CD4-positive, alpha-beta T cell treated with Interleukin-12 subunit alpha and Interleukin-12 subunit beta, for 1 hour (primary cell): ENCODE results near the gene ALDH1A1.
"Not testable (repeated sequence)": the region's sequence is repeated elsewhere in the genome, so short reads cannot be mapped to it uniquely, and the experiment has no call there.

ENCODE experiments used
- DNase-seq: peaks from one replicate; pipeline ENCODE4 v3.0.0-alpha.2; 2020

The ALDH1A1 gene

GRCh38 chr9:72978744-72979143 is 25.9 kb upstream of the ALDH1A1 start:
- no peak for DNase-seq

DNA sequence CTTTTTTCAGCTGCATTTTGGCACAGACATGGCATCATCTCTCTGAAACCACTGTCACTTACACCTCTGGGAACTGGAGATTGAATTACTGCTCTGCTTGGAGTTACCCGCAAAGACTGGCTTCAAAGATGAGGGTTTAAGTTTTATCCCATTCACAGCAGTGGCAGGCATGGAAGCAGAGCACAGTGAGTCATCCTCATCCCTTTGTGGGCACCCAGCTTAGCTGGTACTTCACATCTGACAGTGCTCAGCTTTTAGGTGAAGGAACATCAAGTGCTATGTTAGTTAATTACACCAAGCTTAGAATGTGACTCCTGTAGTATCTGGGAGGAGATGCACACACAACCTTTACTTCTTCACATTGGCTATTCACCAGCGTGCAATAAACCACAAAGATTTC is 24.8 kb upstream of the ALDH1A1 start:
- DNase-seq = no peak

DNA sequence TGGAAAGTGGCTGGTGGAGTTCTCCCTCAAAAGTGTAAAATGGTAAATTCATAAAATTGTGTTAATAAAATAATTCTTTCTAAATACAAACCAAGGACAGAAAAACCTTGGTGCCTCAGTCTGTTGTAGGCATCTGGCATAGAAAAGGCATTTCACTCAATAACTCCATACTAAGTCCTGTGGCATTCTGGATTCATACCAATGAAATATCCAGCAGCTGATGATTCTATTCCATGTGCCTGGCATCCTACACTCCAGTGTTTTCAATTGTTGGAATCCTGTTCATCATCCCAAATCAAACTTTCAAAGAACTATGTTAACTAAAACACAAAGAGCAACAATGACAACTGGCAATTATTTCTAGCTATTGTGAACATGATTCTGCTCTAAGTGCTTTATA is 21.6 kb upstream of the ALDH1A1 start:
- DNase-seq = no peak

DNA sequence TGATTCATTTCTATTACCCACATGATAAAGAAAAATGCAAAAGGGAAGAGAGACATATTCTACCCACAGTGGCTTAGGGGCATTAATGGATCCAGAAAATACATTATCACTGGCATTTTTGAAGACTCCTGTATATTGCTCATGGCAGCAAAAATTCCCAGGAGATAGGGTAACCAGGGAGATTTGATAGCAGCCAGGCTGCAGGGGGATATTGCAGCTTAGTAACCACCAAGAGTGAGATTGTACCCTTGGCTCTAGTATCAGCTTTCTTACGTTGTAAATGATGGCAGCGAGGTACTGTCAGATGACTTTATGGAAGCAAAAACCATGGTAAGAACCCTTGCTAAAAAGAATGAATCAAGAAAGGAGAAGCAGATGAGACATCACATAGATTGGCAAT is 19.8 kb upstream of the ALDH1A1 start:
- no peak for DNase-seq

- DNase-seq = no peak
These were observed 18.6 kb upstream of the ALDH1A1 start for GRCh38 chr9:72971411-72971810.

DNA sequence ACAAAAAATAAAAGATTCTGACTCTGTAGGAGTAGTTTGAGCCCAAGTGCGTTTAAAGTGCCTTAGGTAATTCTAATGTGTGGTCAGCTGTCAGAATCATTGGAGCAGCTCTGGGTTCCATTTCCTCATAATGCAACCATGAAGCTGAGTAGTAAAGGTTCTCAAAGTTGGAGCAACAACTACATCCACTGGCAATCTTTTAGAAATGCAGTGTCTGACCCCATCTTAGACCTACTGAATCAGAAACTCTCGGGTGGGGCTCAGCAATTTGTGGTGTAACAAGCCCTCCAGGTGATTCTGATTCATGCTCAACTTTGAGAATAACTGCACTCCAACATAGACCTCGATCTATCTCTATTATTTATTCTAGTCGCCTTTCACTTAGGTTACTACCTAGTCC is 7.6 kb upstream of the ALDH1A1 start:
- DNase-seq = no peak

GRCh38 chr9:72958485-72959281 is 5.8 kb upstream of the ALDH1A1 start:
- no peak for DNase-seq

DNA sequence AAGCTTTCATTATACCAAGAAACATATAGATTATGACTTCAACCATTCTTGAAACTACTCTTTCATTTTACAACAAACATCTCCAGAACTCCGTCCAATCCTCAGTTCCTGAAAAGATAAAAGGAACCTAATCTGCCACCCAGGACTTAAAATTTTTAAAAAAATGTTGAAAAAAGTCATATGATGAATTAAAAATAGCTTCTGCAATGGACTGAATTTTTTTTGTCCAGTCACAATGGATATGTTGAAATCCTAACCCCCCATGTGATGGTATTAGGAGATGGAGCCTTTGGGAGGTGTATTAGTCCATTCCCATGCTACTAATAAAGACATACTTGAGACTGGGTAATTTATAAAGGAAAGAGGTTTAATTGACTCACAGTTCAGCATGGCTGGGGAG is 2.7 kb upstream of the ALDH1A1 start:
- no peak for DNase-seq

DNA sequence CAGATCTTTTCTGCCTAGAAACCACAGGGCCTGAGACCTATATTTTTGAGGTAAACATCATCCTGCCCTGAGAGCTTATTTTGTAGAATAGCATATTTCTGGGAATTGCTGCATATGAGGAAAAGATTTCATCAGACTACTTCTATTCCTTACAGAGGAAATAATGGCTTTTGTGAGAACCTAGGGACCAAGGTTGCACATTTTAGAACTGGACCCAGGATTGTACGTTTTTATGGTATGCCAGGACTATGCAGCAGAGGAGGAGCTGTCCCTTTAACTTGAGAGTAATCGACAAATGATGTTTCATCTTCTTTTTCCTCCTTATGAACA is 2.2 kb upstream of the ALDH1A1 start:
- no peak for DNase-seq

- no peak for DNase-seq
These were observed 1.7 kb upstream of the ALDH1A1 start for GRCh38 chr9:72954431-72955125.

DNA sequence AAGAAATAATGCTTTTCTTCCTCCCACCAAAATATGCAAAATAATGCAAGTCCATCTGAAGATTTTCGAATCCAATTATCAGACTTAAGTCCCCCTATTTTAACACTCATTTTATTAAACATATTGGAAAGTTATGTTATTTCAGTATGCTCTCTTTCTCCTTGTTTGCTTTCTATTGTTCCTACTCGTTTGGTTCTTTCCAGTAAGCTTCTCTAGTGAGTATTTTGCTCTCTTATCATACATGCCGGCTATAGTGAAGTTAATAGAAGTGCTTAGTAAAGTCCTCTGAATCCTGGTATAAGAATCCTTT is 517 bp downstream of the ALDH1A1 start:
- no peak for DNase-seq

GRCh38 chr9:72951520-72952380 is 1.1 kb downstream of the ALDH1A1 start:
- DNase-seq = no peak

GRCh38 chr9:72950875-72951442 is 1.9 kb downstream of the ALDH1A1 start:
- no peak for DNase-seq

GRCh38 chr9:72949918-72950325 is 2.9 kb downstream of the ALDH1A1 start:
- no peak for DNase-seq

- DNase-seq = no peak
These were observed 3.6 kb downstream of the ALDH1A1 start for GRCh38 chr9:72949244-72949582.

DNA sequence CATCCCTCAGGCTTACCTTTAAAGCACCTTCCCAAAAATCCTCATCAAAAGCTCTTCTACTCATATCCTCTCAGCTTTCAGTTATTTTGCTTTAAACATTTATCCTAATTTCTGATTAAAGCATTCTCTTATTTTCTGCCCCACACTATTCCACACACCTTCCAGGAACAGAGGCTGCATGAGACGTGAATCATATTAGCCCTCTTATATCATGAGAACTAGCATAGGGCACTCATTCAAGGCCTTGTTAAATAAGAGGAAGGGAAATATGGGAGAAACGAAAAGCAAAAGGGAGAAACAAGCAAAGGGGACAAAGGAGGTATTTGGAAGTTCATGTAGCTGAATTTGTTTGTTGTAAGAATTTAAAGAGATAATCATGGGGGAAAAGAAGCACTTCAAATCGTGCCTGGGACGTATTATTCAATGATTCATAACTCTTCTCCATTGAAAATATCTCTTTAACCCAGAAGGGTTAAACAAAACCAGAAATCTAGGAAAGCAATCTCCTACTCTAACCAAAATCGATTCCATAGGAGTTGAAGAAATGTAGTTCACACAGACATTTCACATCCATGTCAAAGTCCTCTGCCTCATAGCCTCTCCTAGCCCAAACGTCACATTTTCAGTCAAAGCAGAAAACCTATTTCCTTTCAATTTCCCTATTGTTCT is 4.1 kb downstream of the ALDH1A1 start:
- DNase-seq = no peak

GRCh38 chr9:72947984-72948465 is 4.8 kb downstream of the ALDH1A1 start:
- no peak for DNase-seq

DNA sequence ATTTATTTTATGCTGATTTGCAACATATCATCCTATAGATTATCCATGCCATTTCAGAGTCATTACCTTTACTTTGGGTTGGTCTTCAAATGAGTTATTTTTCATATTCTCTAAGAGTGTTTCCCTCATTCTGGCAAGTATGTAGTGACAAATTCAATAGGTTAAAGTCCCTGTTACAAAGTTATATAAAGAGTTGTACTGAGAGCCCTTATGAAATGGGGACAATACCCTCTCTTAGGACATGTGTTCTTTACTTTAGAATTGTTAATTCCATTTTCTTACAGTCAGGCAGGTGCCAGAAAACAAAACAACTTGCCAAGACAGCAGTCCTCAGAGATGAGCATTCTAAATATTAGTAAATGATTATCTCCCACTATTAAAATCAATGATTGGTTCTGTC is 6.0 kb downstream of the ALDH1A1 start:
- no peak for DNase-seq

DNA sequence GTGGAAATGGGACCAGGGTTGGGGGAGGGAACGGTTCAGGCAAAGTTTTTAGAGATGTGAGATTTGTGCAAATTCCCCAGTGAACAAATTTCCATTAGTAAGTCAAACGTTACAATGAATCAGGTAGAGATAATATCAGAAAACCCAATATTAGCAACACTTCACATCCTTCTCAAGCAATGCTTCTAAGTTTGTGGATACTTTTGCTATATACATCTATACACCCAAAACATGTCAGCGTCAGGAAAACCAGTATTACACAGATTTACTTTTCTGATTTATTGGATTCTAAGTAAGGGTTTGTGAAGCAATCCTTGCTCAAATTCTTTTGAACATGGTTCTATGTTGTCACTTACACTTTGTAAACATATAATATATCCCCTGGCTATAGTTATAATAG is 6.5 kb downstream of the ALDH1A1 start:
- DNase-seq = no peak

DNA sequence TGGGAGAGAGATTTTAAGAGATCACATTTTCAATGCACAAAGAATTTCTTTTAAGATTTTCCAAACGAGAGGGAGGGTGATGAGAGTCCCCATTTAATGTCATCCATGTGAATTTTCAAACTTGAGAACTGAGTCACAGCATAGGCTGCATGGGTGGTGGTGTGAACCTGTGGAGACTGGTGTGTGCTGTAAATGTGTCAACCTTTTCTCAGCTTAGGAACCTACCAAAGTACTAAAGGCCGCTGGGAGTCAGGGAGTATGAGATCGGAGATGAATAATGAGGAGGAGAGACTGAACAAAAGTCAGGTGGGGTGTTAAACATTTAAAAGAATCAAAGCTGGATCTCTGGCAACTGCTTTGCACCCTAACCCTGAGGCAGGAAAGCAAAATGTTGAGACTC is 7.5 kb downstream of the ALDH1A1 start:
- no peak for DNase-seq

DNA sequence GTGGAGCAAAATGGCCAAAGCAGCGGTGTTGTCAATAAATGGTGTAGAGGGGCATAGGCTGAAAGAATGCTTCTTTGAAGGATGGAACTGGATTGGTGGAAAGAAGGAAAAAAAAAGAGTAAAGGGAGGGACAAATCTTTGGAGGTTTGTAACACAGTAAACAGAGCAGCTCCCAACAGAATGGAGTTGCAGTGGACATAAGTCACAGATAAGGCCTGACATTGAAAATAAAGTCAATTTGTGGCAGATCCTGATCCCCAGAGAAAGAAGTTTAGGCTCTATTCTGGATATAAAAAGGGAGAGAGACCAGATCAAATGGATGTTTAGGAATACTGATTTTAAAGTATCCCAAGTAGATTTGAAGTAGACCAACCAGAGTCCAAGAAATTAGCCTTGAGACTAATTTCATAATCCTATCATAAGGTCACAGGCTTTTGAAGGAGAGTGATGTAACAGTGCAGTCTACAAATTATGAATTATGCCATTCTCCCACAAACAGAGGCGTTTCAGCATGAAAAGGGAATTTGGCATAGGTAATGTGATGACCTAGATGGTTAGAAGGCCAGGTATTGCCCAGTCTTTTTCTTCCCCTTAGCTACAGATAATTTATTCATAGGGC is 8.9 kb downstream of the ALDH1A1 start:
- no peak for DNase-seq

DNA sequence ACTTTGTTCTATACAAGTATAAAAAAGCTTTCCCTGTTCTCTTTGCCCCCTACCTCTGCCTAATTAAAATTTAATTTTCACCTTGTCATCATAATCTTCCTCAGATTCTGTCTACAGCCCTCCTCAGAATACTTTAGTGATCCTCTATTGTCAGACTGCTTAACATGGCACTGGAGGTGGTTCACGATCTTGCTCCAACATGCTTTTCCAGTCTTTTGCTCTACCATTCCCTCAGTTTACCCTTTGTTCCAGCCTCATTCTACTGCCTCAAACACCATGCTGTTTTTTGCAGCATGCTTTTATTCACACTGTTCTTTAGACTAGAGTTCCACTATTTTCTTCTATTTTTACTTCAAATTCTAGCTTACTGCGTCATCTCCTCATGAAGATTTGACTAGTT is 10.4 kb downstream of the ALDH1A1 start:
- no peak for DNase-seq

DNA sequence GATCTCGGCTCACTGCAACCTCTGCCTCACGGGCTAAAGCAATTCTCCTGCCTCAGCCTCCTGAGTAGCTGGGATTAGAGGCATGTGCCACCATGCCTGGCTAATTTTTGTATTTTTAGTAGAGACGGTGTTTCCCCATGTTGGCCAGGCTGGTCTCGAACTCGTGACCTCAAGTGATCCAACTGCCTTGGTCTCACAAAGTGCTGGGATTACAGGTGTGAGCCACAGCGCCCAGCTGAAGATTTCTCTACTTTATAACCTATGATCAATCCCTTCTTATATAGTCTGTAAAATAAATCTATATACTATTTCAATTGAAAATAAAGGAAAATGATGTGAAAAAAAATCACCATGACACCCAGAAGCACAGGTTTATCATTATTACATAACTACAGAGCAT is 13.3 kb downstream of the ALDH1A1 start:
- not testable (repeated sequence) for DNase-seq
